Activated B cell treated with CpG ODN at 0.5 μM for 24 hours (primary cell): ENCODE data around the gene RTN4. TPM values are rescaled to one million over a fixed set of nuclear protein-coding genes. Genes with fewer than 3 reads are reported as not detected.
"Not testable (repeated sequence)": the region's sequence is repeated elsewhere in the genome, so short reads cannot be mapped to it uniquely, and the experiment has no call there.

Experiments
- ATAC-seq: fragments of 200-7000 bp; cut with Tn5 transposase; one replicate; pipeline ENCODE4 v1.10.0; 2021; ENCODE audit warnings: low read depth, mild to moderate bottlenecking, moderate library complexity
- CTCF ChIA-PET: fragments of 350-600 bp; sonication (Branson Sonifier 250); formaldehyde crosslinking; loops from one replicate; lab custom pipeline; 2021; ENCODE audit warnings: antibody characterized with exemption; lab: Charles Lee
- POLR2A ChIA-PET: fragments of 350-600 bp; sonication (Branson Sonifier 250); formaldehyde crosslinking; loops from one replicate; lab custom pipeline; 2021; ENCODE audit warnings: antibody characterized with exemption; lab: Charles Lee
- DNase-seq: peaks from one replicate; pipeline ENCODE4 v3.0.0; 2022
- H3K27ac Mint-ChIP-seq: one replicate; pipeline ENCODE4 v1.8.0; 2020; ENCODE audit warnings: mixed read lengths
- H3K27me3 Mint-ChIP-seq: one replicate; pipeline ENCODE4 v1.8.0; 2021; ENCODE audit warnings: mixed read lengths
- H3K36me3 Mint-ChIP-seq: one replicate; pipeline ENCODE4 v1.8.0; 2021; ENCODE audit warnings: low read depth, mixed read lengths
- H3K4me1 Mint-ChIP-seq: one replicate; pipeline ENCODE4 v1.8.0; 2021; ENCODE audit warnings: mixed read lengths
- H3K4me3 Mint-ChIP-seq: one replicate; pipeline ENCODE4 v1.8.0; 2020; ENCODE audit warnings: mild to moderate bottlenecking, mixed read lengths
- H3K9me3 Mint-ChIP-seq: one replicate; pipeline ENCODE4 v1.8.0; 2020; ENCODE audit warnings: mixed read lengths
- CTCF ChIP-seq: fragments of 200-600 bp; IDR thresholded peaks from one replicate; pipeline ENCODE4 v1.8.0; 2022; ENCODE audit warnings: antibody characterized with exemption, mild to moderate bottlenecking
- intact Hi-C: fragments of 100-400 bp; cut with micrococcal nuclease; formaldehyde crosslinking; loops from one replicate; pipeline ENCODE4 v1.15.1; 2024
- total RNA-seq: library from RNA; stranded (reverse); gene quantifications from 2 replicates; pipeline ENCODE4 v1.2.3, GENCODE V29; 2022

Gene RTN4
- total RNA-seq, 1 donor from 2014 or later = 60.5 TPM

GRCh38 chr2:55096586-55096985 lies 46.3 kb upstream of the RTN4 start:
- no peak for DNase-seq
- Mint-ChIP-seq H3K36me3 (no peaks in the 10 kb centered on the region), H3K9me3 (no peaks in the 10 kb centered on the region), H3K4me1 (peaks cover 3% of the 10 kb centered on the region), H3K4me3 (no peak overlapping the region), H3K27me3 (no peaks in the 10 kb centered on the region), H3K27ac (no peak overlapping the region)
- intact Hi-C loops = no loop called here
- POLR2A ChIA-PET = no interaction called here
- ATAC-seq = no peak
- CTCF ChIA-PET = no interaction called here
- no peak for TF ChIP-seq CTCF

GRCh38 chr2:55093381-55093780 lies 43.1 kb upstream of the RTN4 start:
- Mint-ChIP-seq H3K4me3 (no peak overlapping the region), H3K4me1 (no peaks in the 10 kb centered on the region), H3K36me3 (no peaks in the 10 kb centered on the region), H3K27ac (no peak overlapping the region), H3K27me3 (no peaks in the 10 kb centered on the region), H3K9me3 (no peaks in the 10 kb centered on the region)
- no peak for TF ChIP-seq CTCF
- ChIA-PET CTCF (no interaction called here), POLR2A (no interaction called here)
- ATAC-seq (no peak), DNase-seq (no peak)
- intact Hi-C loops = no loop called here

GRCh38 chr2:55092439-55092838 lies 42.2 kb upstream of the RTN4 start:
- H3K27ac Mint-ChIP-seq = no peak overlapping the region
- intact Hi-C loops = no loop called here
- CTCF ChIA-PET = no interaction called here
- H3K4me1 Mint-ChIP-seq = no peaks in the 10 kb centered on the region
- no peaks in the 10 kb centered on the region for H3K27me3 Mint-ChIP-seq
- ATAC-seq = no peak
- H3K4me3 Mint-ChIP-seq = no peak overlapping the region
- no peaks in the 10 kb centered on the region for H3K9me3 Mint-ChIP-seq
- no peaks in the 10 kb centered on the region for H3K36me3 Mint-ChIP-seq
- no peak for TF ChIP-seq CTCF
- POLR2A ChIA-PET = no interaction called here
- no peak for DNase-seq

GRCh38 chr2:55091681-55092080 lies 41.4 kb upstream of the RTN4 start:
- H3K4me1 Mint-ChIP-seq, H3K27me3 Mint-ChIP-seq, H3K27ac Mint-ChIP-seq, POLR2A ChIA-PET, ATAC-seq, DNase-seq, H3K4me3 Mint-ChIP-seq, intact Hi-C loops, H3K36me3 Mint-ChIP-seq, CTCF ChIA-PET, H3K9me3 Mint-ChIP-seq: not testable (repeated sequence)

- Mint-ChIP-seq H3K27ac (no peak overlapping the region), H3K27me3 (no peaks in the 10 kb centered on the region), H3K4me3 (no peak overlapping the region), H3K36me3 (no peaks in the 10 kb centered on the region), H3K4me1 (no peaks in the 10 kb centered on the region), H3K9me3 (no peaks in the 10 kb centered on the region)
- TF ChIP-seq CTCF = no peak
- ChIA-PET CTCF (no interaction called here), POLR2A (interaction anchor here (0.6 kb wide), 1 partner anchor 561 kb away, joined by 4 read pairs; no protein-coding TSS in a partner anchor)
- intact Hi-C loops = no loop called here
- DNase-seq (no peak), ATAC-seq (no peak)
Observed at GRCh38 chr2:55090702-55091101, 40.5 kb upstream of the RTN4 start.

GRCh38 chr2:55089726-55090125 lies 39.5 kb upstream of the RTN4 start:
- CTCF ChIA-PET = no interaction called here

More at GRCh38 chr2:55089726-55090125, 39.5 kb upstream of the RTN4 start:
- no peak for ATAC-seq
- no peaks in the 10 kb centered on the region for H3K9me3 Mint-ChIP-seq
- no peak overlapping the region for H3K27ac Mint-ChIP-seq
- DNase-seq = no peak
- TF ChIP-seq CTCF = no peak
- no peak overlapping the region for H3K4me3 Mint-ChIP-seq
- intact Hi-C loops = no loop called here
- POLR2A ChIA-PET = no interaction called here
- H3K27me3 Mint-ChIP-seq = no peaks in the 10 kb centered on the region
- H3K36me3 Mint-ChIP-seq = no peaks in the 10 kb centered on the region
- H3K4me1 Mint-ChIP-seq = no peaks in the 10 kb centered on the region
